GM12878 (cell line): ENCODE measurements around the gene GSTM2.

ENCODE experiments used
- E2F4 ChIP-seq: IDR thresholded peaks from 2 replicates; pipeline ENCODE4 v1.6.1; 2012; ENCODE audit warnings: low read depth, low read length, improper control_type of control experiment
- YY1 ChIP-seq: IDR thresholded peaks from 2 replicates; pipeline ENCODE4 v1.6.1; 2011; ENCODE audit warnings: low read depth, mild to moderate bottlenecking, low read length

GRCh38 chr1:109704173-109704572 is 36.3 kb downstream of the GSTM2 start:
- TF ChIP-seq E2F4, result no peak
- no peak for TF ChIP-seq YY1
